HFF-Myc (cell line): Measurements from ENCODE around the gene LSR.

Source experiments
- DNase-seq: peaks from one replicate; pipeline ENCODE4 v3.0.0-alpha.2; 2011; ENCODE audit warnings: low read depth; ENCODE audit errors: extremely low read depth
- H3K4me3 ChIP-seq: replicated peaks from 2 replicates; pipeline ENCODE4 v1.5.1; 2011; ENCODE audit warnings: low read depth, mild to moderate bottlenecking, control low read depth, low read length
- CTCF ChIP-seq: IDR thresholded peaks from 2 replicates; pipeline ENCODE4 v1.5.1; 2012; ENCODE audit warnings: mild to moderate bottlenecking, low read depth, low read length, control low read depth; ENCODE audit errors: missing control alignments

The LSR gene

GRCh38 chr19:35256566-35256965, 7.8 kb downstream of the LSR start:
- no peak overlapping the region for H3K4me3 ChIP-seq
- no peak for TF ChIP-seq CTCF
- no peak for DNase-seq

- DNase-seq, result no peak
- no peak for TF ChIP-seq CTCF
- no peak overlapping the region for H3K4me3 ChIP-seq
Measured at GRCh38 chr19:35257113-35257461, 8.3 kb downstream of the LSR start.

- H3K4me3 ChIP-seq, result no peak overlapping the region
- no peak for TF ChIP-seq CTCF
- DNase-seq, result no peak
Measured at GRCh38 chr19:35260694-35261304, 12.0 kb downstream of the LSR start.

- H3K4me3 ChIP-seq, result no peak overlapping the region
- no peak for TF ChIP-seq CTCF
- no peak for DNase-seq
Measured at GRCh38 chr19:35261356-35262100, 12.7 kb downstream of the LSR start.

DNA sequence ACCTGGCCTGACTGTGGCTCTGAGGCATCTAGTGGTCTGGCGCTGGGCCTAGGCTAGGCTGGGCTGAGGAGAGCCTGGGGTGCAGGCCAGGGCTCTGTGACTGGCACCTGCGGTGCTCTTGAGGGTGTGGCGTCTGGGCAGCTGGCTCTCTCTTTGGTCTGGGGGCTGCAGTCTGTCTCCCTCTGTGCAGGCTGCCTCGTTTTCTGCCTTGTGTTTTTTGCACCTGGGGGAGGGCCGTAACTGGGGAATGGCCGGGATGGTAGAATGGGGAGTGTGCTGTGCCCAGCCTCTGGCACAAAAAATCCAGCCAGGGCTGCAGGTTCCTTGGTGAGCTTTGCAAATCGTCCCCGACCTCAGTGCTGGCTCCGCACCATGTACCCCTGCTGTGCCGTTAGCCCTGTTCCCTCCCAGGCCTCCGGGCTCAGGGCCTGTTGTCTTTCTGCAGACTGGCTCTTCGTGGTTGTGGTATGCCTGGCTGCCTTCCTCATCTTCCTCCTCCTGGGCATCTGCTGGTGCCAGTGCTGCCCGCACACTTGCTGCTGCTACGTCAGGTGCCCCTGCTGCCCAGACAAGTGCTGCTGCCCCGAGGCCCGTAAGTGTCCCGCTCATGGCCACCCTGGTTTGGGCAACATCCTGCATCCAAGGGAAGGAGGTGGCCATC, 13.4 kb downstream of the LSR start:
- no peak for DNase-seq

More for the DNA sequence above, 13.4 kb downstream of the LSR start:
- no peak for TF ChIP-seq CTCF
- H3K4me3 ChIP-seq, result no peak overlapping the region
